MCF 10A (cell line): ENCODE data around the gene CEBPA. TPM values are rescaled to one million over a fixed set of nuclear protein-coding genes. Genes with fewer than 3 reads are reported as not detected.

ENCODE experiments used
- BruUV-seq: library from RNA; stranded (reverse); fragments of 400-500 nt; replicated peaks from 2 replicates; lab custom pipeline; 2021; lab: Mats Ljungman, UMichigan
- CTCF ChIA-PET: fragments of 300-600 bp; sonication (Branson Sonifier 250); formaldehyde crosslinking; extraction: SDS; loops from one replicate; lab custom pipeline; 2021; ENCODE audit warnings: antibody characterized with exemption, inconsistent platforms; lab: Yijun Ruan, JAX
- POLR2A ChIA-PET: fragments of 300-600, 350-650 bp; sonication (Branson Sonifier 250); formaldehyde crosslinking; extraction: SDS; loops from one replicate; lab custom pipeline; 2020; ENCODE audit warnings: antibody characterized with exemption, inconsistent platforms; lab: Yijun Ruan, JAX
- DNase-seq: peaks from one replicate; pipeline ENCODE4 v3.0.0-alpha.2; 2018; ENCODE audit not compliant: unreplicated experiment
- H3K27ac Mint-ChIP-seq: one replicate; pipeline ENCODE4 v1.8.0; 2022; ENCODE audit warnings: mild to moderate bottlenecking, low read depth, mixed read lengths; ENCODE audit not compliant: unreplicated experiment
- H3K27me3 Mint-ChIP-seq: one replicate; pipeline ENCODE4 v1.8.0; 2022; ENCODE audit warnings: mixed read lengths; ENCODE audit not compliant: insufficient read depth, unreplicated experiment
- H3K36me3 Mint-ChIP-seq: one replicate; pipeline ENCODE4 v1.8.0; 2022; ENCODE audit warnings: mild to moderate bottlenecking, moderate library complexity, mixed read lengths; ENCODE audit not compliant: insufficient read depth, unreplicated experiment
- H3K4me1 Mint-ChIP-seq: one replicate; pipeline ENCODE4 v1.8.0; 2022; ENCODE audit warnings: mixed read lengths; ENCODE audit not compliant: insufficient read depth, unreplicated experiment
- H3K4me3 Mint-ChIP-seq: one replicate; pipeline ENCODE4 v1.8.0; 2022; ENCODE audit warnings: mild to moderate bottlenecking, moderate library complexity, mixed read lengths; ENCODE audit not compliant: unreplicated experiment
- H3K9me3 Mint-ChIP-seq: one replicate; pipeline ENCODE4 v1.8.0; 2022; ENCODE audit warnings: mixed read lengths; ENCODE audit not compliant: unreplicated experiment
- CTCF ChIP-seq: fragments of 200-600 bp; IDR thresholded peaks from one replicate; pipeline ENCODE4 v1.8.0; 2022; ENCODE audit warnings: antibody characterized with exemption, mild to moderate bottlenecking; ENCODE audit not compliant: unreplicated experiment
- intact Hi-C: fragments of 100-400 bp; cut with micrococcal nuclease; formaldehyde crosslinking; loops from 2 replicates; pipeline ENCODE4 v1.14.1; 2022
- total RNA-seq: library from RNA; stranded (reverse); gene quantifications from 2 replicates; pipeline ENCODE4 v1.2.3, GENCODE V29; 2022

CEBPA gene
- total RNA-seq, 1 experiment from 2014 or later: 4.7 TPM

- H3K4me3 Mint-ChIP-seq: no peak overlapping the region
- H3K4me1 Mint-ChIP-seq: peaks cover 24% of the 10 kb centered on the region
- no peak for TF ChIP-seq CTCF
- H3K27ac Mint-ChIP-seq: no peak overlapping the region
- H3K27me3 Mint-ChIP-seq: no peaks in the 10 kb centered on the region
- ChIA-PET POLR2A (interaction anchor here (0.5 to 5.8 kb wide), 8 partner anchors 9 to 46 kb away, joined by 3 to 59 read pairs (median 8); partner anchors contain the start of genes CEBPA and CEBPG), CTCF (interaction anchor here (0.6 to 2.2 kb wide), 9 partner anchors 13 to 797 kb away, joined by 3 to 9 read pairs (median 4); partner anchors contain the start of gene CEBPA)
- no peaks in the 10 kb centered on the region for H3K9me3 Mint-ChIP-seq
- BruUV-seq: no TSS peak
- intact Hi-C loops: no loop called here
- DNase-seq: no peak
- H3K36me3 Mint-ChIP-seq: peaks cover 6% of the 10 kb centered on the region
Observed at GRCh38 chr19:33348301-33349010, 46.1 kb upstream of the CEBPA start.

GRCh38 chr19:33347300-33347699, 45.0 kb upstream of the CEBPA start:
- no TSS peak for BruUV-seq

GRCh38 chr19:33346665-33347064, 44.3 kb upstream of the CEBPA start:
- Mint-ChIP-seq H3K9me3 (no peaks in the 10 kb centered on the region), H3K4me3 (no peak overlapping the region), H3K4me1 (peaks cover 24% of the 10 kb centered on the region), H3K27me3 (no peaks in the 10 kb centered on the region), H3K36me3 (peaks cover 6% of the 10 kb centered on the region), H3K27ac (no peak overlapping the region)
- ChIA-PET CTCF (no interaction called here), POLR2A (interaction anchor here (5.8 kb wide), 1 partner anchor 44 kb away, joined by 33 read pairs; the partner anchor contains the start of gene CEBPA)
- no peak for TF ChIP-seq CTCF
- no TSS peak for BruUV-seq
- intact Hi-C loops: no loop called here
- no peak for DNase-seq

More at GRCh38 chr19:33347300-33347699, 45.0 kb upstream of the CEBPA start:
- intact Hi-C loops: no loop called here
- H3K9me3 Mint-ChIP-seq: no peaks in the 10 kb centered on the region
- ChIA-PET POLR2A (interaction anchor here (4.7 to 5.8 kb wide), 3 partner anchors 27 to 45 kb away, joined by 33 to 59 read pairs (median 37); partner anchors contain the start of genes CEBPA and CEBPG), CTCF (interaction anchor here (1.6 kb wide), 1 partner anchor 32 kb away, joined by 3 read pairs; no protein-coding TSS in a partner anchor)
- no peak overlapping the region for H3K27ac Mint-ChIP-seq
- DNase-seq: no peak
- H3K36me3 Mint-ChIP-seq: peaks cover 6% of the 10 kb centered on the region
- H3K4me3 Mint-ChIP-seq: no peak overlapping the region
- H3K27me3 Mint-ChIP-seq: no peaks in the 10 kb centered on the region
- H3K4me1 Mint-ChIP-seq: peaks cover 24% of the 10 kb centered on the region
- no peak for TF ChIP-seq CTCF

GRCh38 chr19:33345163-33345562, 42.8 kb upstream of the CEBPA start:
- intact Hi-C loops: no loop called here
- Mint-ChIP-seq H3K27me3 (no peaks in the 10 kb centered on the region), H3K4me3 (no peak overlapping the region), H3K27ac (no peak overlapping the region), H3K36me3 (peaks cover 6% of the 10 kb centered on the region), H3K9me3 (no peaks in the 10 kb centered on the region), H3K4me1 (peaks cover 18% of the 10 kb centered on the region)
- TF ChIP-seq CTCF: no peak
- DNase-seq: no peak
- ChIA-PET CTCF (no interaction called here), POLR2A (no interaction called here)
- no TSS peak for BruUV-seq
